ENCODE data around the gene HAGHL. TPM values are rescaled to one million over a fixed set of nuclear protein-coding genes. Genes with fewer than 3 reads are reported as not detected.
A peak's percentile ranks its signal among the peaks of the same experiment; 100 is the strongest.

HAGHL gene
- polyA plus RNA-seq, 1 donor (not counting 4 experiments of a cell fraction or from before 2014, with no cell fraction given) = 8.0 TPM

DNA sequence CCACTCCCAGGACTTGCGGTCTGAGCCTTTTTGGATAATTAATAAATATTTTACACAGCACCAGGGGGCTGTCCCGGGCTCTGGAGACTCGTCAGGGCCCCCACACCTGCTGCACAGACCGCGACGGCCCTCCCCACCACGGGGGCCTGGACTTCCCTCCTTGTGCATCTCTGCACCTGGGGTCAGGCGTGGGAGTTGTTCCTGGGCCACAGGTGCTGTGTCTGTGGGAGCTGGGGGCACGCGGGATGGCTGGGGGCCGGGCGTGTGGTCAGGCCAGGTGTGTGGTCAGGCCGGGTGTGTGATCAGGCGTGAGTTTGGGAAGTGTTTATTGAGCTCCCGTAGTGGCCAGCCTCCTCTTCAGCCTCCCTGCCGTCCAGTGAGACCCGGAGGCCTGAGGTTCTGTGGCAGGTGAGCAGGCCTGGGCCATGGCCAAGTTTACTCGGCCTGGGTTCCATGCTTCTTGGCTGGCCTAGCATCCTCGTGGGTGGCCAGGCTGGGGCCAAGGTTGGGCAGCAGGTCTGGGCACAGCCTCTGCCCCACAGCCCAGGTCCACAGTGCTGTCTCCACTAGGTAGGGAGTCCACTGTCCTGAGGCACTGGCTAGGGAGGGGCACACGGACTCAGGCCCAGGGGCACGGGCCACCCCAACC, 48.6 kb upstream of the HAGHL start:
- FAIRE-seq (no peak), DNase-seq (ENCODE audit: low read depth, low spot score) (no peak)
- Histone ChIP-seq H3K4me1 (ENCODE audit: control insufficient read depth, extremely low read depth, insufficient read depth, low read length) (peaks cover 44% of the 10 kb centered on the region), H3K9me1 (ENCODE audit: control insufficient read depth, extremely low read depth, insufficient read depth, low read length) (no peaks in the 10 kb centered on the region), H3K9me3 (ENCODE audit: control insufficient read depth, low read depth, low read length) (no peaks in the 10 kb centered on the region), H3K36me3 (ENCODE audit: control insufficient read depth in 2 of 2, extremely low read depth in 1 of 2, insufficient read depth in 2 of 2, low read length in 2 of 2) (peaks cover 16 to 20% of the 10 kb centered on the region in 2 experiments), H3K4me2 (ENCODE audit: control insufficient read depth, extremely low read depth, insufficient read depth, low read depth, low read length) (no peak overlapping the region), H3K27ac (ENCODE audit: control insufficient read depth, insufficient read depth, low read length) (no peak overlapping the region), H4K20me1 (ENCODE audit: control insufficient read depth, extremely low read depth, insufficient read depth, low read length) (peaks cover 16% of the 10 kb centered on the region), H3K9ac (ENCODE audit: control insufficient read depth, extremely low read depth, insufficient read depth, low read length) (no peak overlapping the region), H3K4me3 (ENCODE audit: control insufficient read depth in 2 of 3, extremely low read depth in 1 of 3, insufficient read depth in 2 of 3, low read depth in 1 of 3, low read length in 3 of 3) (no peak overlapping the region), H3K27me3 (ENCODE audit: control insufficient read depth, extremely low read depth, insufficient read depth, low read length) (no peaks in the 10 kb centered on the region), H2AFZ (ENCODE audit: control insufficient read depth, low read length) (no peak overlapping the region), H3K79me2 (ENCODE audit: control insufficient read depth, insufficient read depth, low read length) (peaks cover 26% of the 10 kb centered on the region)
- TF ChIP-seq EZH2 (IDR thresholded peaks at IDR 0.05; ENCODE audit: low read length) (no peak), CTCF (optimal IDR thresholded peaks at IDR 0.05 in 1 of 3, IDR thresholded peaks at IDR 0.05 in 1 of 3, conservative IDR thresholded peaks at IDR 0.05 in 1 of 3; ENCODE audit: extremely low read depth in 1 of 3, insufficient read depth in 2 of 3, low read length in 3 of 3) (no peak)
- dilution Hi-C loops (cut with MboI; ENCODE audit: extremely low pct_ligation_motif_present, low sequenced_read_pairs) = no loop called here

- Histone ChIP-seq H3K79me2 (ENCODE audit: control insufficient read depth, insufficient read depth, low read length) (peaks cover 30% of the 10 kb centered on the region), H3K9me3 (ENCODE audit: control insufficient read depth, low read depth, low read length) (no peaks in the 10 kb centered on the region), H3K27me3 (ENCODE audit: control insufficient read depth, extremely low read depth, insufficient read depth, low read length) (no peaks in the 10 kb centered on the region), H3K4me1 (ENCODE audit: control insufficient read depth, extremely low read depth, insufficient read depth, low read length) (peaks cover 48% of the 10 kb centered on the region), H3K9ac (ENCODE audit: control insufficient read depth, extremely low read depth, insufficient read depth, low read length) (peak overlapping the region; percentile 44), H3K27ac (ENCODE audit: control insufficient read depth, insufficient read depth, low read length) (no peak overlapping the region), H3K9me1 (ENCODE audit: control insufficient read depth, extremely low read depth, insufficient read depth, low read length) (no peaks in the 10 kb centered on the region), H2AFZ (ENCODE audit: control insufficient read depth, low read length) (peak overlapping the region; percentile 46), H3K4me2 (ENCODE audit: control insufficient read depth, extremely low read depth, insufficient read depth, low read depth, low read length) (peak overlapping the region; percentile 64), H4K20me1 (ENCODE audit: control insufficient read depth, extremely low read depth, insufficient read depth, low read length) (peaks cover 16% of the 10 kb centered on the region), H3K4me3 (ENCODE audit: control insufficient read depth in 2 of 3, extremely low read depth in 1 of 3, insufficient read depth in 2 of 3, low read depth in 1 of 3, low read length in 3 of 3) (peak overlapping the region; percentile 30 to 59 (median 35)), H3K36me3 (ENCODE audit: control insufficient read depth in 2 of 2, extremely low read depth in 1 of 2, insufficient read depth in 2 of 2, low read length in 2 of 2) (peaks cover 14 to 21% of the 10 kb centered on the region in 2 experiments)
- FAIRE-seq (no peak), DNase-seq (ENCODE audit: low read depth, low spot score) (no peak)
- TF ChIP-seq CTCF (optimal IDR thresholded peaks at IDR 0.05 in 1 of 3, IDR thresholded peaks at IDR 0.05 in 1 of 3, conservative IDR thresholded peaks at IDR 0.05 in 1 of 3; ENCODE audit: extremely low read depth in 1 of 3, insufficient read depth in 2 of 3, low read length in 3 of 3) (no peak), EZH2 (IDR thresholded peaks at IDR 0.05; ENCODE audit: low read length) (no peak)
- dilution Hi-C loops (cut with MboI; ENCODE audit: extremely low pct_ligation_motif_present, low sequenced_read_pairs) = no loop called here
These were observed 47.8 kb upstream of the HAGHL start for GRCh38 chr16:678858-679813.

All from keratinocyte (primary cell).